Panc1 (cell line): ENCODE results near the gene CHRNB1. TPM values are rescaled to one million over a fixed set of nuclear protein-coding genes. Genes with fewer than 3 reads are reported as not detected.
A peak's percentile ranks its signal among the peaks of the same experiment; 100 is the strongest.

Source experiments
- ATAC-seq: fragments of 200-7000 bp; cut with Tn5 transposase; 2 replicates; pipeline ENCODE4 v1.9.1; 2020; ENCODE audit warnings: mild to moderate bottlenecking, moderate library complexity
- BruUV-seq: library from RNA; stranded (reverse); fragments of 400-500 nt; replicated peaks from 2 replicates; lab custom pipeline; 2021; lab: Mats Ljungman, UMichigan
- CTCF ChIA-PET: fragments of 300-600 bp; sonication (Branson Sonifier 250); formaldehyde crosslinking; loops from one replicate; lab custom pipeline; 2022; ENCODE audit warnings: antibody characterized with exemption; lab: Charles Lee
- POLR2A ChIA-PET: fragments of 300-600 bp; sonication (Branson Sonifier 250); formaldehyde crosslinking; loops from one replicate; lab custom pipeline; 2022; ENCODE audit warnings: antibody characterized with exemption; lab: Charles Lee
- DNase-seq: peaks from one replicate; pipeline ENCODE4 v3.0.0-alpha.2; 2010; ENCODE audit warnings: low read depth, low spot score
- H3K27ac ChIP-seq: 2 replicates; pipeline ENCODE4 v1.5.1; 2011; ENCODE audit warnings: mild to moderate bottlenecking, low read length, inconsistent platforms
- H3K27me3 ChIP-seq: fragments of 200-500 bp; sonication (Bioruptor generic); 2 replicates; pipeline ENCODE4 v1.6.0; 2014; ENCODE audit warnings: low read length, inconsistent platforms; ENCODE audit not compliant: control insufficient read depth, insufficient read depth
- H3K36me3 ChIP-seq: fragments of 200-500 bp; sonication (Bioruptor generic); 2 replicates; pipeline ENCODE4 v1.5.1; 2014; ENCODE audit warnings: inconsistent platforms, mild to moderate bottlenecking, low read length, moderate library complexity; ENCODE audit not compliant: control insufficient read depth, insufficient read depth
- H3K4me1 ChIP-seq: 2 replicates; pipeline ENCODE4 v1.5.1; 2011; ENCODE audit warnings: inconsistent platforms, mild to moderate bottlenecking, low read length, moderate library complexity; ENCODE audit not compliant: control insufficient read depth, insufficient read depth
- H3K4me3 ChIP-seq, 2 experiments: 2 replicates each; pipeline ENCODE4 v1.5.1; 2011 to 2012; ENCODE audit warnings: low read depth in 2 of 2, low read length in 2 of 2, mild to moderate bottlenecking in 2 of 2, inconsistent platforms in 1 of 2, moderate library complexity in 1 of 2
- H3K9me3 ChIP-seq: fragments of 200-500 bp; sonication (Bioruptor generic); 2 replicates; pipeline ENCODE4 v1.5.1; 2014; ENCODE audit warnings: low read depth, mild to moderate bottlenecking, inconsistent platforms, low read length, moderate library complexity; ENCODE audit not compliant: control insufficient read depth, insufficient read depth
- POLR2AphosphoS5 ChIP-seq: IDR thresholded peaks from 2 replicates; pipeline ENCODE4 v1.6.1; 2012; ENCODE audit warnings: mild to moderate bottlenecking, low read depth, low read length, moderate library complexity
- SIN3A ChIP-seq: IDR thresholded peaks from 2 replicates; pipeline ENCODE4 v1.6.1; 2012; ENCODE audit warnings: low read depth, mild to moderate bottlenecking, low read length, moderate library complexity, borderline replicate concordance; ENCODE audit not compliant: insufficient read depth
- TCF7L2 ChIP-seq: IDR thresholded peaks from 2 replicates; pipeline ENCODE4 v1.6.1; 2011; ENCODE audit warnings: mild to moderate bottlenecking, low read depth, low read length, inconsistent platforms
- in situ Hi-C: cut with HindIII; loops from 2 replicates; pipeline ENCODE4 v1.10.0; 2016; ENCODE audit warnings: low sequenced_read_pairs, low pct_unique_long_range_greater_than_20kb
- intact Hi-C: fragments of 100-400 bp; cut with micrococcal nuclease; formaldehyde crosslinking; loops from one replicate; pipeline ENCODE4 v1.10.0; 2022; ENCODE audit not compliant: unreplicated experiment
- total RNA-seq: library from RNA; stranded (reverse); gene quantifications from one replicate; pipeline ENCODE4 v1.2.1, GENCODE V29; 2021; ENCODE audit not compliant: unreplicated experiment
- TF ChIP-seq, protein P1 (sequence below), 2 experiments: IDR thresholded peaks; 2 replicates each; pipeline ENCODE4 v1.6.1; 2011 to 2012; ENCODE audit warnings: low read depth in 2 of 2, control low read depth in 1 of 2, low read length in 1 of 2, mild to moderate bottlenecking in 1 of 2, moderate library complexity in 1 of 2; ENCODE audit not compliant: insufficient read depth in 1 of 2
- TF ChIP-seq, protein P2 (sequence below): fragments of 450-650 bp; IDR thresholded peaks from 2 replicates; pipeline ENCODE4 v1.5.1; 2017; ENCODE audit warnings: mild to moderate bottlenecking

Gene CHRNB1
- total RNA-seq, 1 experiment from 2014 or later: 14.3 TPM

DNA sequence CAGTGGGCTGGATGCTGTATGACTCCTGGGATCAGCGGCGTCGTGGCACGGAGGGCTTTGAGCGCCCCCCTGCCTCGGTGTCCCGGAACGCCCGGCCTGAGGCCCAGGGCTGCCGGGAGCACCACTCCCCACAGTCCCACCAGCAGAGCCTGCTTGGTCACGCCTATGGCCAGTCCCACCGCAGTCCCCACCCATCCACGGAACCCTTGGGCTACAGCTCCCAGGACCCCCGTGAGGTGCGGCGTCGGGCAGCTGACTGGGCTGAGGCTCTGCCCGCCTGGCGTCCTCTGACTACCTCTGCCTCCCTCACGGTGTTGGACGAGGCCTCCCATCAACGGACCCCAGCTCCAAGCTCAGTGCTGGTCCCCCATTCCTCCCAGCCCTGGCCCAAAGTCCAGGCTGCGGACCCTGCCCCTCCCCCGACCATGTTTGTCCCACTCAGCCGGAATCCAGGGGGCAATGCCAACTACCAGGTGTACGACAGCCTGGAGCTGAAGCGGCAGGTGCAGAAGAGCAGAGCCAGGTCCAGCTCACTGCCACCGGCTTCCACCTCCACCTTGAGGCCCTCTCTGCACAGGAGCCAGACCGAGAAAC, 17.9 kb upstream of the CHRNB1 start:
- CTCF ChIA-PET: no interaction called here
- no peaks in the 10 kb centered on the region for H3K36me3 ChIP-seq
- TF ChIP-seq SIN3A (no peak), TCF7L2 (no peak), POLR2AphosphoS5 (no peak)
- TF ChIP-seq, protein P1, sequence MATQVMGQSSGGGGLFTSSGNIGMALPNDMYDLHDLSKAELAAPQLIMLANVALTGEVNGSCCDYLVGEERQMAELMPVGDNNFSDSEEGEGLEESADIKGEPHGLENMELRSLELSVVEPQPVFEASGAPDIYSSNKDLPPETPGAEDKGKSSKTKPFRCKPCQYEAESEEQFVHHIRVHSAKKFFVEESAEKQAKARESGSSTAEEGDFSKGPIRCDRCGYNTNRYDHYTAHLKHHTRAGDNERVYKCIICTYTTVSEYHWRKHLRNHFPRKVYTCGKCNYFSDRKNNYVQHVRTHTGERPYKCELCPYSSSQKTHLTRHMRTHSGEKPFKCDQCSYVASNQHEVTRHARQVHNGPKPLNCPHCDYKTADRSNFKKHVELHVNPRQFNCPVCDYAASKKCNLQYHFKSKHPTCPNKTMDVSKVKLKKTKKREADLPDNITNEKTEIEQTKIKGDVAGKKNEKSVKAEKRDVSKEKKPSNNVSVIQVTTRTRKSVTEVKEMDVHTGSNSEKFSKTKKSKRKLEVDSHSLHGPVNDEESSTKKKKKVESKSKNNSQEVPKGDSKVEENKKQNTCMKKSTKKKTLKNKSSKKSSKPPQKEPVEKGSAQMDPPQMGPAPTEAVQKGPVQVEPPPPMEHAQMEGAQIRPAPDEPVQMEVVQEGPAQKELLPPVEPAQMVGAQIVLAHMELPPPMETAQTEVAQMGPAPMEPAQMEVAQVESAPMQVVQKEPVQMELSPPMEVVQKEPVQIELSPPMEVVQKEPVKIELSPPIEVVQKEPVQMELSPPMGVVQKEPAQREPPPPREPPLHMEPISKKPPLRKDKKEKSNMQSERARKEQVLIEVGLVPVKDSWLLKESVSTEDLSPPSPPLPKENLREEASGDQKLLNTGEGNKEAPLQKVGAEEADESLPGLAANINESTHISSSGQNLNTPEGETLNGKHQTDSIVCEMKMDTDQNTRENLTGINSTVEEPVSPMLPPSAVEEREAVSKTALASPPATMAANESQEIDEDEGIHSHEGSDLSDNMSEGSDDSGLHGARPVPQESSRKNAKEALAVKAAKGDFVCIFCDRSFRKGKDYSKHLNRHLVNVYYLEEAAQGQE (IDR thresholded peaks at IDR 0.05; ENCODE audit: insufficient read depth in 1 of 2, low read depth in 2 of 2, low read length in 1 of 2): no peak
- TF ChIP-seq, protein P2, sequence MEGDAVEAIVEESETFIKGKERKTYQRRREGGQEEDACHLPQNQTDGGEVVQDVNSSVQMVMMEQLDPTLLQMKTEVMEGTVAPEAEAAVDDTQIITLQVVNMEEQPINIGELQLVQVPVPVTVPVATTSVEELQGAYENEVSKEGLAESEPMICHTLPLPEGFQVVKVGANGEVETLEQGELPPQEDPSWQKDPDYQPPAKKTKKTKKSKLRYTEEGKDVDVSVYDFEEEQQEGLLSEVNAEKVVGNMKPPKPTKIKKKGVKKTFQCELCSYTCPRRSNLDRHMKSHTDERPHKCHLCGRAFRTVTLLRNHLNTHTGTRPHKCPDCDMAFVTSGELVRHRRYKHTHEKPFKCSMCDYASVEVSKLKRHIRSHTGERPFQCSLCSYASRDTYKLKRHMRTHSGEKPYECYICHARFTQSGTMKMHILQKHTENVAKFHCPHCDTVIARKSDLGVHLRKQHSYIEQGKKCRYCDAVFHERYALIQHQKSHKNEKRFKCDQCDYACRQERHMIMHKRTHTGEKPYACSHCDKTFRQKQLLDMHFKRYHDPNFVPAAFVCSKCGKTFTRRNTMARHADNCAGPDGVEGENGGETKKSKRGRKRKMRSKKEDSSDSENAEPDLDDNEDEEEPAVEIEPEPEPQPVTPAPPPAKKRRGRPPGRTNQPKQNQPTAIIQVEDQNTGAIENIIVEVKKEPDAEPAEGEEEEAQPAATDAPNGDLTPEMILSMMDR: no peak
- H3K27ac ChIP-seq: no peak overlapping the region
- in situ Hi-C loops: no loop called here
- no TSS peak for BruUV-seq
- ATAC-seq: no peak
- no peak for DNase-seq
- intact Hi-C loops: no loop called here
- H3K4me1 ChIP-seq: no peaks in the 10 kb centered on the region
- H3K27me3 ChIP-seq: no peaks in the 10 kb centered on the region
- H3K4me3 ChIP-seq: no peak overlapping the region
- no peaks in the 10 kb centered on the region for H3K9me3 ChIP-seq
- POLR2A ChIA-PET: no interaction called here

DNA sequence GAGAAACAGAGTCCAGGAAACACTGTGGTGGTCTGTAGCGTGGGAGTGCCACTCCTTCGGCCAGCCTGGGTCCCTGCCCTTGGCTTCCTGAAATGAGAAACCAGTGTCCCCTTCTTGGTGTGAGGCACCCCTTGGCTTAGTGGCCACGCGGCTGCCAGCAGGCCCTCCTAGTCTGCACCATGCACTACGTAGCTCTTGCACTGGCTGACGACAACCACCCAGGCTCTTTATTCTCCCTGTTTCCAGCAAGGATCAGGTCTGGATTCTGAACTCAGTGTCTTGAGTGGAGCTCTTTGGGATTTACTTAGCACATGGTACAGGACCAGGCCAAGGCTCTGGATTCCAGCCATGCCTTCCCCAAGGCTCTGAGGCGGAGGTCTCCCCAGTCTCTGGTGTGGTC, 17.3 kb upstream of the CHRNB1 start:
- in situ Hi-C loops (no loop called here), intact Hi-C loops (no loop called here)
- DNase-seq: no peak
- H3K4me1 ChIP-seq: no peaks in the 10 kb centered on the region
- ChIA-PET CTCF (no interaction called here), POLR2A (no interaction called here)
- TF ChIP-seq, protein P1 (IDR thresholded peaks at IDR 0.05; ENCODE audit: insufficient read depth in 1 of 2, low read depth in 2 of 2, low read length in 1 of 2): no peak
- TF ChIP-seq SIN3A: no peak
- no peak for TF ChIP-seq POLR2AphosphoS5
- no peak for TF ChIP-seq TCF7L2
- TF ChIP-seq, protein P2: no peak
- no peaks in the 10 kb centered on the region for H3K27me3 ChIP-seq
- no peak overlapping the region for H3K27ac ChIP-seq
- no peaks in the 10 kb centered on the region for H3K36me3 ChIP-seq
- ATAC-seq: 0 out of 2 replicates have a peak, but pooled peaks have one; percentile 31
- BruUV-seq: no TSS peak
- no peak overlapping the region for H3K4me3 ChIP-seq
- H3K9me3 ChIP-seq: no peaks in the 10 kb centered on the region
